Gastroesophageal sphincter (tissue), 4 donors: Measurements from ENCODE around the gene SLC4A9. TPM values are rescaled to one million over a fixed set of nuclear protein-coding genes. Genes with fewer than 3 reads are reported as not detected.

Experiments
- ATAC-seq: fragments of 150-250 bp; one replicate; pipeline ENCODE4 v1.9.1; 2016; ENCODE audit warnings: mild to moderate bottlenecking, moderate library complexity
- H3K27ac ChIP-seq, 4 donors: fragments of 200-600 bp; sonication (generic) in 3 of 4; 1 replicate in 3 of 4; 2 replicates in 1 of 4; pipeline ENCODE4 v1.5.1; 2016 to 2019
- H3K27me3 ChIP-seq: fragments of 200-600 bp; sonication (generic); one replicate; pipeline ENCODE4 v1.5.1; 2019
- H3K36me3 ChIP-seq, 2 donors: fragments of 200-600 bp; sonication (generic); one replicate each; pipeline ENCODE4 v1.5.1; 2019; ENCODE audit warnings: control low read depth in 1 of 2
- H3K4me1 ChIP-seq, 3 donors: fragments of 200-600 bp; sonication (generic); 1 replicate in 2 of 3; 2 replicates in 1 of 3; pipeline ENCODE4 v1.5.1; 2016 to 2019; ENCODE audit warnings: control low read depth in 2 of 3
- H3K4me3 ChIP-seq, 2 donors: fragments of 200-600 bp; sonication (generic); one replicate each; pipeline ENCODE4 v1.5.1; 2019; ENCODE audit warnings: mild to moderate bottlenecking in 1 of 2, moderate library complexity in 1 of 2
- H3K9me3 ChIP-seq, 3 donors: fragments of 200-600 bp; sonication (generic); one replicate each; pipeline ENCODE4 v1.5.1; 2017 to 2019; ENCODE audit warnings: control low read depth in 2 of 3
- CTCF ChIP-seq, 4 experiments: fragments of 200-600 bp in 2 of 4; fragments of 450-650 bp in 2 of 4; sonication (generic) in 1 of 4; IDR thresholded peaks; one replicate each; pipeline ENCODE4 v1.5.1; 2017 to 2019; ENCODE audit warnings: antibody characterized with exemption in 4 of 4, mild to moderate bottlenecking in 2 of 4, moderate library complexity in 2 of 4
- EP300 ChIP-seq: sonication (generic); formaldehyde crosslinking; IDR thresholded peaks from one replicate; pipeline ENCODE4 v1.6.1; 2017; ENCODE audit warnings: antibody characterized with exemption, mild to moderate bottlenecking
- POLR2A ChIP-seq, 2 donors: fragments of 450-650 bp; IDR thresholded peaks; one replicate each; pipeline ENCODE4 v1.6.1; 2017; ENCODE audit warnings: antibody characterized with exemption in 2 of 2, mild to moderate bottlenecking in 2 of 2, moderate library complexity in 1 of 2
- POLR2AphosphoS5 ChIP-seq: sonication (generic); formaldehyde crosslinking; IDR thresholded peaks from one replicate; pipeline ENCODE4 v1.6.1; 2017; ENCODE audit warnings: antibody characterized with exemption
- WGBS, 2 donors: methylation state at CpG; one replicate each; pipeline ENCODE4 v1.1.5; 2018; ENCODE audit warnings: low coverage in 1 of 2; 5-methylcytosine and 5-hydroxymethylcytosine counted together
- total RNA-seq, 4 donors: library from RNA; depleted of rRNA; stranded (reverse); fragments of >200 nt; gene quantifications; one replicate each; pipeline ENCODE4 v1.1.0, GENCODE V29; 2016

SLC4A9 gene
- total RNA-seq, 4 donors from 2014 or later = not detected

- Histone ChIP-seq H3K4me1 (no peaks in the 10 kb centered on the region), H3K27ac (no peak overlapping the region), H3K27me3 (no peaks in the 10 kb centered on the region), H3K4me3 (no peak overlapping the region), H3K36me3 (peaks cover 0 to 10% of the 10 kb centered on the region in 2 donors), H3K9me3 (no peaks in the 10 kb centered on the region)
- TF ChIP-seq POLR2AphosphoS5 (no peak), EP300 (no peak), CTCF (IDR thresholded peaks at IDR 0.05) (no peak), POLR2A (IDR thresholded peaks at IDR 0.05) (no peak)
- ATAC-seq = no peak
- 100% methylated on average over 1 of the region's 1 CpG for WGBS, 2 donors
Measured at GRCh38 chr5:140391732-140392131, 31.7 kb downstream of the SLC4A9 start.

DNA sequence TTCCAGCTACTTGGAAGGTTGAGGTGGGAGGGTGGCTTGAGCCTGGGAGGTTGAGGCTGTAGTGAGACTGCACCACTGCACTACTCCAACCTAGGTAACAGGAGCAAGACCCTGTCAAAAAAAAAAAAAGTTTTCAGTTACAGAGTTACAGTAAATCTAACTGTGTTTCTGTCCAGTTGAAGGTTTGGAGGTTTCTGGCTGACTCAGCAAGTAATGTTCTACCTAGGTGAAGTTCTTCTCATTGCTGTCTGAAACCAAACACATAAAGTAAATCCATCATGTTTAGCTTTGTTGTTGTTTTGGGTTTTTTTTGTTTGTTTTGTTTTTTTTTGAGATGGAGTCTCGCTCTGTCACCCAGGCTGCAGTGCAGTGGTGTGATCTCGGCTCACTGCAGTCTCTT, 33.7 kb downstream of the SLC4A9 start:
- Histone ChIP-seq H3K27me3 (no peaks in the 10 kb centered on the region), H3K4me1 (no peaks in the 10 kb centered on the region), H3K9me3 (no peaks in the 10 kb centered on the region), H3K4me3 (no peak overlapping the region), H3K36me3 (peaks cover 0 to 10% of the 10 kb centered on the region in 2 donors), H3K27ac (no peak overlapping the region)
- no peak for ATAC-seq
- WGBS, 2 donors = 100% methylated on average over 1 to 2 of the region's 2 CpGs
- TF ChIP-seq POLR2AphosphoS5 = no peak
- no peak for TF ChIP-seq POLR2A (IDR thresholded peaks at IDR 0.05)
- TF ChIP-seq CTCF (IDR thresholded peaks at IDR 0.05) = no peak
- no peak for TF ChIP-seq EP300

DNA sequence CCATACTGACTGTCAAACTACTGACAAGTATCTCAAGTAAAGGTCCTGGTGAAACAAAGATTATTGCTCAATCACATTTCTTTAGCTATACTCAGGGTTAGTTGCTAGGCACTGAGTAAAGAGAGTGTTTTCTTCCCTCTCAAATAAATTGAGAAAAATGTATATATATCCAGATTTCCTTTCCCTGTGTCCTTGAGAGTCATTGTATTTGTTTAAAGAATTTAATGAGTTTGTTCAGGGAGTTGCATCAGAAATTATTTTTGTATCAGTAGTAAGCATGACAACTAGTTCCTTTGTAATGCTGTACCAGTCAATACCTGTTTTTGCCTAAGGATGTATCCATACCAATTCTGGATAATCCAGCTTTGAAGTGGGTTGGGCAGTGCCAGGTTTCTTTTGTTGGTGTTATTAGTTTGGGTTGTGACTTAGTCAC, 38.4 kb downstream of the SLC4A9 start:
- TF ChIP-seq POLR2AphosphoS5 (no peak), EP300 (no peak), CTCF (IDR thresholded peaks at IDR 0.05) (no peak)
- no peak for ATAC-seq
- no peaks in the 10 kb centered on the region for H3K27me3 ChIP-seq
- H3K9me3 ChIP-seq = no peaks in the 10 kb centered on the region
- H3K36me3 ChIP-seq = peaks cover 0 to under 1% of the 10 kb centered on the region in 2 donors
- peaks cover 1 to 20% (median 9%) of the 10 kb centered on the region in 3 donors for H3K4me1 ChIP-seq
- no peak overlapping the region for H3K27ac ChIP-seq
- H3K4me3 ChIP-seq = no peak overlapping the region

DNA sequence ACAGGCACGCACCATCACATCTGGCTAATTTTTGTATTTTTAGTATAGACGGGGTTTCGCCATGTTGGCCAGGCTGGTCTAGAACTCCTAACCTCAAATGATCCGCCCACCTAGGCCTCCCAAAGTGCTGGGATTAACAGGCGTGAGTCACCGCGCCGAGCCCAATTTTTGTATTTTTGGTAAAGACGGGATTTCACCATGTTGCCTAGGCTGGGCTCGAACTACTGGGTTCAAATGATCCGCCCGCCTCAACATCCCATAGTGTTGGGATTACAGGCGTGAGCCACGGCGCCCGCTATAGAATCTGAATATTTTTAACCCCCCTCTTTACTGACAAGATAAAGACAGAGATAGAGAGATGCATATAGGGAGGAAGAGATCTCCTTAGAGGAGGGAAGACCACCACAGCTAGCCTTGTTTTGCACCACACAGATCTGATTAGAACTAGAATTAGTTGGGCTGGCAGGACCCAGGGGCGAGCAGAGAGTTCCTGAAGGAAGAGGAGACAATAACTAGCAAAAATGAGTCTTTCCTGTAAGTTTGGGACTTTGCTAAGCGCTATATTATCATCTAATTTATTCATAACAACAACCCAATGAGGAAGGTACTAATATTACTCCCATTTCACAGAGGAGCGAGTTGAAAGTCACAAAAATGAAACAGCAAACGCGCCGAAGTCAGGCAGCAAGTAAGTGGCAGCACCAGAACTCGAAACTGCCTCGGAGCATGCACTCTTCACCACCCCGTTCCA, 40.2 kb downstream of the SLC4A9 start:
- no peak for TF ChIP-seq CTCF (IDR thresholded peaks at IDR 0.05)
- Histone ChIP-seq H3K36me3 (peaks cover 0 to 3% of the 10 kb centered on the region in 2 donors), H3K4me1 (peaks cover 8 to 38% (median 20%) of the 10 kb centered on the region in 3 donors), H3K4me3 (peak overlapping the region; percentile 78 to 98), H3K27ac (peak overlapping the region; percentile 55 to 99 (median 94)), H3K9me3 (no peaks in the 10 kb centered on the region), H3K27me3 (no peaks in the 10 kb centered on the region)
- WGBS, 2 donors = 24 to 52% methylated on average over 13 to 20 of the region's 25 CpGs
- ATAC-seq = no peak

DNA sequence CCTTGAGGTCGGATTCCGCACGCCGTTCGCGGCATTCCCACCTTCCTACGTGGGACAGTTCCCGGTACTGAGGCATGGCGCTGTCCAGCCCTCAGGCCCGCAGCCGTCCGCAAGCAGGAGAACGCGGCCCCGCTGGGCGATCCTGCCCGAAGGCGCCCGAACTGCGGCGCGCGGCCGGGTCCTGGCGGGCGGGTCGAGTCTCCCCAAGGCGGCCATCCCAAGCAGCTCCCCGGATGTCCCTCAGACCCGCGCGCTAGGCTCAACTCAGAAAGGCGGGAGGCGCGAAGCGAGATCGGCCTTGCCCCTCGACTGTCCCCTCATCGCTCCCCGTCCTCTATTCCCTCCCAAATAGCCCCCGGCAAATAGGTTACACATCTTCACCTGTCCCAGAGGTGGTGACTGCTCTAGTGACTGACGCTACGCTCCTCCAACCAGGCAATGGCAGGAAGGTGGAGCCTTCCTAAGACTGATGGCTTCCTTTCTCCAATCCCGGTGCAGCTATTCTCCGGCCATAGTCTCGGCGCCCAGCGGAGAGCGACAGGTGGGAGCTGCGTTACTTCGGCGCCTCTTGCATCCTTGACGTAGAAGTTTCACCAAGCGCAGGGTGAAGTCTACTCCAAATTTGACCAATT, 40.9 kb downstream of the SLC4A9 start:
- ATAC-seq = peak; percentile 88
- peak overlapping the region; percentile 78 to 98 for H3K4me3 ChIP-seq
- no peaks in the 10 kb centered on the region for H3K9me3 ChIP-seq
- TF ChIP-seq POLR2AphosphoS5 (no peak), CTCF (IDR thresholded peaks at IDR 0.05) (peak in 1 of 4 experiments; percentile 25), POLR2A (IDR thresholded peaks at IDR 0.05) (no peak), EP300 (no peak)
- H3K36me3 ChIP-seq = peaks cover 0 to 3% of the 10 kb centered on the region in 2 donors
- peak overlapping the region; percentile 55 to 99 (median 94) for H3K27ac ChIP-seq
- 0 to 1% methylated on average over 13 of the region's 54 CpGs for WGBS, 2 donors
- peaks cover 8 to 45% (median 20%) of the 10 kb centered on the region in 3 donors for H3K4me1 ChIP-seq
- H3K27me3 ChIP-seq = no peaks in the 10 kb centered on the region
